Raji (cell line): ENCODE results near the gene ALG10B.

Source experiments
- POLR2A ChIP-seq: IDR thresholded peaks from 2 replicates; pipeline ENCODE4 v1.6.1; 2011; ENCODE audit warnings: low read depth, low read length, control low read depth; ENCODE audit not compliant: insufficient read depth

ALG10B gene

DNA sequence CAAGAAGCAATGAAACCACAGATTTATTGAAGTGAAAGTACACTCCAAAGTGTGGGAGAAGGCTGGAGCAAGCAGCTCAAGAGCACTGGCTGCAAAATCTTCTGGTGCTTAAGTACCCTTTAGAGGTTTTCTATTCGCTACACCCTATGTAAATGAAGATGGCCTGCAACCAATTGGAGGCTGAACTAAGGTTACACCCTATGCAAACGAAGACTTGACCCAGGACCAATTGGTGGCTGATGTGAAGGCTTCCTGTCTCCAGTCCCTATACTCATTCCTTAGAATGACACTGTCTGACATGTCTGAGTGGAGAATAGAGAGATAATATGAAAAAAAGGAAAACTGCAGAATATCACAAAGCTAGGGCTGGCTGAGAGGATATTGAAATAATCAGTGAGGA lies 57.2 kb downstream of the ALG10B start:
- TF ChIP-seq POLR2A, result no peak

DNA sequence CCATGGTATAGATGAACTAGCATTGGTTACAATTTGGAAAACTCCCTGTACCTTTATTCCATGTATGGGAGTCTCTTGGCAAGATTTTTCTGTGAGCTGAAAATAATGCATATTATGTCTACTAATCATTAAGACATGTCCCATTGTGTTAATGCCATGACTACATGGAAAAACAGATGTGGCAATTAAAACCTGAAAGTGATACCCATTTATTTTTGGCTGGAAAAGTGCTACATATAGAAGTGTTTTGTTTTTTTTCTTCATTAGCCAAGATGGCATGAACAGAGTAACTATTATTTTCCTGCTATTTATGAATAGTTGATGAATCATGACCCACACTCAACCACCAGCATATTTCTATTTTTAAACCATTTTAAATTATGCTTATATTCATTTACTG lies 58.2 kb downstream of the ALG10B start:
- no peak for TF ChIP-seq POLR2A
